GM21723 (cell line): ENCODE measurements around the gene PLB1.
"Not testable (repeated sequence)": the region's sequence is repeated elsewhere in the genome, so short reads cannot be mapped to it uniquely, and the experiment has no call there.

Source experiments
- ATAC-seq: cut with Tn5 transposase; IDR thresholded peaks from one replicate; pipeline ENCODE4 v1.9.1; 2021; ENCODE audit warnings: mild to moderate bottlenecking, moderate library complexity; ENCODE audit not compliant: unreplicated experiment

Gene PLB1

GRCh38 chr2:28662044-28662443 is 166.2 kb downstream of the PLB1 start:
- no peak for ATAC-seq

- no peak for ATAC-seq
Observed at GRCh38 chr2:28662468-28663181, 166.8 kb downstream of the PLB1 start.

- no peak for ATAC-seq
Observed at GRCh38 chr2:28663359-28663758, 167.5 kb downstream of the PLB1 start.

- no peak for ATAC-seq
Observed at GRCh38 chr2:28664120-28664842, 168.4 kb downstream of the PLB1 start.

- ATAC-seq: no peak
Observed at GRCh38 chr2:28665041-28665704, 169.3 kb downstream of the PLB1 start.

- not testable (repeated sequence) for ATAC-seq
Observed at GRCh38 chr2:28665811-28666377, 170.0 kb downstream of the PLB1 start.

- no peak for ATAC-seq
Observed at GRCh38 chr2:28666496-28667184, 170.8 kb downstream of the PLB1 start.

GRCh38 chr2:28667261-28667660 is 171.4 kb downstream of the PLB1 start:
- no peak for ATAC-seq

- ATAC-seq: no peak
Observed at GRCh38 chr2:28668106-28668814, 172.4 kb downstream of the PLB1 start.

- ATAC-seq: no peak
Observed at GRCh38 chr2:28668880-28669279, 173.0 kb downstream of the PLB1 start.

- no peak for ATAC-seq
Observed at GRCh38 chr2:28670856-28671255, 175.0 kb downstream of the PLB1 start.

GRCh38 chr2:28673338-28673737 is 177.5 kb downstream of the PLB1 start:
- ATAC-seq: no peak

GRCh38 chr2:28674062-28674712 is 178.3 kb downstream of the PLB1 start:
- no peak for ATAC-seq

GRCh38 chr2:28674713-28675068 is 178.8 kb downstream of the PLB1 start:
- ATAC-seq: no peak

GRCh38 chr2:28676152-28676835 is 180.4 kb downstream of the PLB1 start:
- ATAC-seq: no peak

GRCh38 chr2:28678175-28678855 is 182.5 kb downstream of the PLB1 start:
- ATAC-seq: no peak

GRCh38 chr2:28678944-28679343 is 183.1 kb downstream of the PLB1 start:
- ATAC-seq: peak; percentile 47

GRCh38 chr2:28680657-28681056 is 184.8 kb downstream of the PLB1 start:
- ATAC-seq: no peak

- ATAC-seq: peak; percentile 86
Observed at GRCh38 chr2:28681158-28681571, 185.3 kb downstream of the PLB1 start.
